Esophagus squamous epithelium (tissue), 5 donors: Measurements from ENCODE around the gene NRG3. TPM values are rescaled to one million over a fixed set of nuclear protein-coding genes. Genes with fewer than 3 reads are reported as not detected.

Experiments
- DNase-seq: peaks from one replicate; lab custom pipeline; 2025; lab: John Stamatoyannopoulos, UW
- H3K27ac ChIP-seq, 4 donors: fragments of 200-600 bp; sonication (generic); one replicate each; pipeline ENCODE4 v1.5.1; 2016 to 2019; ENCODE audit warnings: mild to moderate bottlenecking in 1 of 4
- H3K27me3 ChIP-seq, 4 donors: fragments of 200-600 bp; sonication (generic); 1 replicate in 3 of 4; 2 replicates in 1 of 4; pipeline versions ENCODE4 v1.5.1 to v1.6.0; 2017 to 2021; ENCODE audit warnings: antibody characterized with exemption in 1 of 4
- H3K36me3 ChIP-seq, 3 donors: fragments of 200-600 bp; sonication (generic); one replicate each; pipeline ENCODE4 v1.5.1; 2016 to 2019
- H3K4me1 ChIP-seq, 3 donors: fragments of 200-600 bp; sonication (generic); one replicate each; pipeline ENCODE4 v1.5.1; 2017 to 2019
- H3K4me3 ChIP-seq, 4 donors: fragments of 200-600 bp; sonication (generic); 1 replicate in 3 of 4; 2 replicates in 1 of 4; pipeline ENCODE4 v1.5.1; 2016 to 2019; ENCODE audit warnings: mild to moderate bottlenecking in 2 of 4, moderate library complexity in 1 of 4
- H3K9me3 ChIP-seq, 3 donors: fragments of 200-600 bp; sonication (generic); one replicate each; pipeline ENCODE4 v1.5.1; 2016 to 2019
- CTCF ChIP-seq, 6 experiments: fragments of 450-650 bp in 4 of 6; fragments of 200-600 bp in 2 of 6; sonication (generic) in 2 of 6; IDR thresholded peaks; one replicate each; pipeline ENCODE4 v1.5.1; 2016 to 2019; ENCODE audit warnings: antibody characterized with exemption in 6 of 6, mild to moderate bottlenecking in 4 of 6, moderate library complexity in 4 of 6
- POLR2A ChIP-seq, 4 donors: fragments of 450-650 bp; IDR thresholded peaks; one replicate each; pipeline ENCODE4 v1.6.1; 2017; ENCODE audit warnings: antibody characterized with exemption in 4 of 4, mild to moderate bottlenecking in 4 of 4, moderate library complexity in 3 of 4
- WGBS, 2 donors: methylation state at CpG; one replicate each; pipeline ENCODE4 v1.1.5; 2018; 5-methylcytosine and 5-hydroxymethylcytosine counted together
- intact Hi-C: fragments of 100-400 bp; cut with DNase I; formaldehyde crosslinking; loops from one replicate; pipeline ENCODE4 v1.15.0; 2022
- total RNA-seq, 4 donors: library from RNA; depleted of rRNA; stranded (reverse); fragments of >200 nt; gene quantifications; one replicate each; pipeline ENCODE4 v1.1.0, GENCODE V29; 2016
- donor health status: DM: yes; HTN: yes; CAD: no.

The NRG3 gene
- total RNA-seq, 4 donors from 2014 or later: 0.19 TPM; not detected in 3

GRCh38 chr10:81865581-81865980 is 9.4 kb upstream of the NRG3 start:
- 49 to 50% methylated on average over 2 of the region's 2 CpGs for WGBS, 2 donors
- no peaks in the 10 kb centered on the region for H3K9me3 ChIP-seq
- TF ChIP-seq POLR2A (IDR thresholded peaks at IDR 0.05): no peak
- TF ChIP-seq CTCF (IDR thresholded peaks at IDR 0.05): no peak
- H3K4me3 ChIP-seq: no peak overlapping the region
- no peaks in the 10 kb centered on the region for H3K36me3 ChIP-seq
- no peak for DNase-seq
- H3K4me1 ChIP-seq: no peaks in the 10 kb centered on the region
- H3K27me3 ChIP-seq: peaks cover 0 to 33% (median 0%) of the 10 kb centered on the region in 4 donors
- H3K27ac ChIP-seq: no peak overlapping the region
- intact Hi-C loops: no loop called here

DNA sequence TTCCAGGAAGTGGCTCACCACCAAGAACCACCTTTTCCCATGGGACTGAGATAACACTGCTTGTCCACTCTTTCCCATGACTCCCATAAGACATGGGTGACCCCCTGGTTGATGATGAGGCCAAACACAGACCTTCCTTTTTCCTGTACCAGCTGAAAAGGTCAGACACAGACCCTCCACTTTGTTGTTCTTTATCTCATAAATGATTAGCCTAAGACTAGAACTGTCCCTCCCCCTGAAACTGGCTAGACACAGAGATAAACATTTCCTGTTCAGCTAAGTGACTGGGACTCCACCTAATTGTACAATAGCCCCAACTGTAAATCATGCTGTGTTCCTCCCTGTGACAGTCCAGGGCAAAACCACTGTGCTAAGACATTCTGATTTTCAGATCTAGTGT is 8.2 kb upstream of the NRG3 start:
- no peaks in the 10 kb centered on the region for H3K9me3 ChIP-seq
- H3K27me3 ChIP-seq: peaks cover 0 to 45% (median 0%) of the 10 kb centered on the region in 4 donors
- no peak overlapping the region for H3K27ac ChIP-seq
- intact Hi-C loops: no loop called here
- DNase-seq: no peak
- TF ChIP-seq POLR2A (IDR thresholded peaks at IDR 0.05) (no peak), CTCF (IDR thresholded peaks at IDR 0.05) (no peak)
- H3K4me3 ChIP-seq: no peak overlapping the region
- no peaks in the 10 kb centered on the region for H3K36me3 ChIP-seq
- H3K4me1 ChIP-seq: no peaks in the 10 kb centered on the region

DNA sequence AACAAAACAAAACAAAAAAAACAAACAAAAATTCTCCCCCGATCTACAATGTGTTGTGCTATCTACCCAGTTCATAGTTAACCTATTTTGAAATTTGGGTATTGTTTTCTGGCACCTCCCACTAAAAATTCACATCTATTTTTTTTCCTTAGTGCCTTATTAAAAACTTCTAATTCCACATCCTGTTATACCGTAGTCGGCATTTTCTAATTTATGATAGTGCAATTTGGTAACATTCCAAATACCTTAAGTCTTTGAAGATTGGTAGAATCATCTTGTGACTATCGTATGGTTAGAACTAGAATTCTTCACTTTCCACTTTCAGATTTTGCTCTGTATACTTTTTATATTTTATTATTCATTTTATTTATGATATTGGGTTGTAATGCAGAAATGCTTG is 4.5 kb upstream of the NRG3 start:
- DNase-seq: no peak
- intact Hi-C loops: no loop called here
- 67 to 83% methylated on average over 4 of the region's 4 CpGs for WGBS, 2 donors

DNA sequence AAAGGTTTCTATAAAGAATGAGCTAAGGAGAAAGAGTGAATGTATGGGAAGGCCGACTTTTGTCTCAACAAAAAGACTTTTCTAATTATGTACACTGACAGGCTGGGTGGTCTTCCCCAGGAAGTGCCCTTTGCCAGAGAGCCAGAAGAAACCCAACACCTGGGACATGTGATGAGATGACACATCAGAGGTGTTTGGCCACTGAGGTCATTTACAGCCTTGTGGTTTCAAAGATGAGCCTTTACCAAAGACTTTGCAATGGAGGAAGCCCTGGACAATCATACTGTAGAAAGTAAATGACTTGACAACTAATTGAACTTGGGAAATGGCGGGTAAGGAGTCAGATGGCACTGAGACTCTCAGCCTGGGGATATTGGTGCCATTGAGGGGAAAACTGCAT is 3.4 kb upstream of the NRG3 start:
- DNase-seq: no peak
- Histone ChIP-seq H3K36me3 (no peaks in the 10 kb centered on the region), H3K4me1 (peaks cover 0 to 27% (median 7%) of the 10 kb centered on the region in 3 donors), H3K9me3 (no peaks in the 10 kb centered on the region), H3K27me3 (peaks cover 8 to 93% (median 17%) of the 10 kb centered on the region in 4 donors), H3K4me3 (no peak overlapping the region), H3K27ac (no peak overlapping the region)
- 66% methylated on average over 2 of the region's 2 CpGs for WGBS, 2 donors
- intact Hi-C loops: no loop called here
- TF ChIP-seq CTCF (IDR thresholded peaks at IDR 0.05): no peak

More for the DNA sequence above, 4.5 kb upstream of the NRG3 start:
- no peak for TF ChIP-seq POLR2A (IDR thresholded peaks at IDR 0.05)
- no peak for TF ChIP-seq CTCF (IDR thresholded peaks at IDR 0.05)
- Histone ChIP-seq H3K27ac (no peak overlapping the region), H3K4me1 (peaks cover 0 to 16% (median 7%) of the 10 kb centered on the region in 3 donors), H3K27me3 (peaks cover 7 to 82% (median 8%) of the 10 kb centered on the region in 4 donors), H3K4me3 (no peak overlapping the region), H3K9me3 (no peaks in the 10 kb centered on the region), H3K36me3 (no peaks in the 10 kb centered on the region)

DNA sequence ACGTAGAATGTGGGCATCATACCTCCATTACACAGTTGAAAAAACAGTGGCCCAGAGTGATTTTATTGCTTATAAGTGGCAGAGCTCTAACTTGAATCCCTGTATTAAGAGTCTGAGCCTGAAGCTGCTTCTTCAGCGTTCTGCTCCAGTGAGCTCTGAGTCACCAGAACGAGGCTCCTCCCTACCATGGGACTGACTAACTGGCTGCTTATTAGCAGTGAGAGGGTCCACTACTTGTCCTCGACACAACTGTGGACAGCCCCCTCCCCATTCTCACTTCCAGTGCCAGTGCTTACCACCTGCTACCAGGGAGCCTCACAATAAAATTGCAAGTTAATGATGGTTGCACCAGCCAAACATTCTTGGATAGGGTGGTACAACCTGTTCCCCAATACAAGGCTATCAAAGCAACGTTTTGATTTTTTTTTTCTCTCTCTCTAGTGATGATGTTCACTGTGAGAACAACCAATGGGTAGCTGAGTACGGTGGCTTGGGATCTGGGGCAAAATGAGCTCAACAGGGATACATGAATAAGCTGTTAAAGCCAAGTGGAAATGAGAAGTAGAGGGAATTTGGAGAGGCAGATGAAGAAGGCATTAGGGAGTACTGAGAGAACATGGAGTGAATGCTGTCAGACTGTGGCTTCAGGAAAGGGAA is 2.7 kb upstream of the NRG3 start:
- Histone ChIP-seq H3K4me1 (peaks cover 0 to 27% (median 7%) of the 10 kb centered on the region in 3 donors), H3K4me3 (no peak overlapping the region), H3K27me3 (peaks cover 8 to 100% (median 17%) of the 10 kb centered on the region in 4 donors), H3K9me3 (no peaks in the 10 kb centered on the region), H3K27ac (no peak overlapping the region), H3K36me3 (no peaks in the 10 kb centered on the region)
- no peak for TF ChIP-seq CTCF (IDR thresholded peaks at IDR 0.05)
- no peak for TF ChIP-seq POLR2A (IDR thresholded peaks at IDR 0.05)
- no peak for DNase-seq
- 25 to 47% methylated on average over 6 of the region's 6 CpGs for WGBS, 2 donors
- intact Hi-C loops: no loop called here
